SU-DHL-6 (cell line): ENCODE results near the gene KMT2D.

Experiments
- H2AFZ ChIP-seq: fragments of 200-600 bp; sonication (generic); 2 replicates; pipeline ENCODE4 v1.6.1; 2014; ENCODE audit warnings: low read depth, mild to moderate bottlenecking, moderate library complexity, mixed read lengths, antibody characterized with exemption, low read length; ENCODE audit not compliant: severe bottlenecking
- H3F3A ChIP-seq: fragments of 200-600 bp; shearing (Covaris generic); 2 replicates; pipeline ENCODE4 v1.6.0; 2016; ENCODE audit warnings: antibody characterized with exemption, mild to moderate bottlenecking; ENCODE audit not compliant: insufficient read depth
- H3K27ac ChIP-seq: fragments of 200-600 bp; sonication (generic); 2 replicates; pipeline ENCODE4 v1.5.1; 2016; ENCODE audit warnings: low read depth, mild to moderate bottlenecking, low read length, moderate library complexity, mixed read lengths
- H3K27me3 ChIP-seq: fragments of 200-600 bp; sonication (generic), shearing (Covaris generic); 2 replicates; pipeline ENCODE4 v1.6.0; 2014; ENCODE audit warnings: mild to moderate bottlenecking, low read length
- H3K36me3 ChIP-seq: fragments of 200-600 bp; sonication (generic); 2 replicates; pipeline ENCODE4 v1.6.1; 2014; ENCODE audit warnings: mild to moderate bottlenecking, low read length, mixed read lengths
- H3K4me2 ChIP-seq: fragments of 300-600, 200-600 bp; shearing (Covaris generic), sonication (generic); 2 replicates; pipeline ENCODE4 v1.6.0; 2014; ENCODE audit warnings: low read length, low read depth, mild to moderate bottlenecking; ENCODE audit not compliant: poor library complexity, severe bottlenecking
- H3K4me3 ChIP-seq: fragments of 200-600 bp; sonication (generic); 2 replicates; pipeline ENCODE4 v1.5.1; 2014; ENCODE audit warnings: antibody characterized with exemption, low read length, mild to moderate bottlenecking, mixed read lengths; ENCODE audit not compliant: insufficient read depth, poor library complexity, severe bottlenecking
- H3K79me2 ChIP-seq: fragments of 200-600 bp; sonication (generic); 2 replicates; pipeline ENCODE4 v1.6.1; 2014; ENCODE audit warnings: mild to moderate bottlenecking, low read length, moderate library complexity; ENCODE audit not compliant: insufficient read depth
- H3K9ac ChIP-seq: fragments of 200-600 bp; sonication (generic); 2 replicates; pipeline ENCODE4 v1.7.0; 2014; ENCODE audit warnings: mild to moderate bottlenecking, low read length
- H3K9me2 ChIP-seq: fragments of 200-600 bp; sonication (generic); replicated peaks from 2 replicates; pipeline ENCODE4 v1.6.1; 2014; ENCODE audit warnings: low read length; ENCODE audit not compliant: insufficient read depth
- H3K9me3 ChIP-seq: fragments of 200-600 bp; sonication (generic); 2 replicates; pipeline ENCODE4 v1.6.1; 2014; ENCODE audit warnings: low read length, mixed read lengths; ENCODE audit not compliant: insufficient read depth
- H4K20me1 ChIP-seq: fragments of 200-600 bp; sonication (generic); 2 replicates; pipeline ENCODE4 v1.6.1; 2014; ENCODE audit warnings: low read depth, mild to moderate bottlenecking, antibody characterized with exemption, low read length, moderate library complexity, mixed read lengths
- EZH2phosphoT487 ChIP-seq: fragments of 200-600 bp; sonication (generic), shearing (Covaris generic); conservative IDR thresholded peaks from 2 replicates; pipeline ENCODE4 v1.6.1; 2018; ENCODE audit warnings: mild to moderate bottlenecking, antibody characterized with exemption, low read length, moderate library complexity, mixed read lengths
- TF ChIP-seq, protein P1 (sequence below): fragments of 200-600 bp; sonication (generic); IDR thresholded peaks from one replicate; pipeline ENCODE4 v1.5.1; 2017; ENCODE audit warnings: antibody characterized with exemption, mild to moderate bottlenecking, low read length, moderate library complexity; ENCODE audit not compliant: insufficient read depth, poor library complexity, severe bottlenecking

KMT2D gene

DNA sequence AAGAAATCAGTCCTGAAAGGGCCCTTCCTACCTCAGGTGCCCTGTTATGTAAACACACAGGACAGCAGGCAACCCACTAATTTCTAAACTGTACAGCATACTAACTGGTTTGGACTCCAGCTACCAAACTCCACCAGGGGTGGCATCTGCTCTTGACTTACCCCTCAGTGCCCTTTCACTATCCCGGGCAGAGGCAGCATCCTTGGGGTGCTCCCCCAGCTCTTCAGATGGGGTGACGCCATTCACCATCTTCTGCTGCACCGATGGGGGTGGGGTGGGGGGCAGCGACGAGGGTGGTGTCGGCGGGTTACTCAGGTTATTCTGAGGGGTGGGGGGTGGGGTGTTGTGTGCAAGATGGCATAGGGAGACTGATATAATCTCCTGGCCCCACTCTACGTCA lies 30.5 kb downstream of the KMT2D start:
- no peaks in the 10 kb centered on the region; the same call in 1 of the 2 replicates for H3K36me3 ChIP-seq
- H3K27ac ChIP-seq: no peak overlapping the region
- H3K4me3 ChIP-seq: no peak overlapping the region
- TF ChIP-seq, protein P1, sequence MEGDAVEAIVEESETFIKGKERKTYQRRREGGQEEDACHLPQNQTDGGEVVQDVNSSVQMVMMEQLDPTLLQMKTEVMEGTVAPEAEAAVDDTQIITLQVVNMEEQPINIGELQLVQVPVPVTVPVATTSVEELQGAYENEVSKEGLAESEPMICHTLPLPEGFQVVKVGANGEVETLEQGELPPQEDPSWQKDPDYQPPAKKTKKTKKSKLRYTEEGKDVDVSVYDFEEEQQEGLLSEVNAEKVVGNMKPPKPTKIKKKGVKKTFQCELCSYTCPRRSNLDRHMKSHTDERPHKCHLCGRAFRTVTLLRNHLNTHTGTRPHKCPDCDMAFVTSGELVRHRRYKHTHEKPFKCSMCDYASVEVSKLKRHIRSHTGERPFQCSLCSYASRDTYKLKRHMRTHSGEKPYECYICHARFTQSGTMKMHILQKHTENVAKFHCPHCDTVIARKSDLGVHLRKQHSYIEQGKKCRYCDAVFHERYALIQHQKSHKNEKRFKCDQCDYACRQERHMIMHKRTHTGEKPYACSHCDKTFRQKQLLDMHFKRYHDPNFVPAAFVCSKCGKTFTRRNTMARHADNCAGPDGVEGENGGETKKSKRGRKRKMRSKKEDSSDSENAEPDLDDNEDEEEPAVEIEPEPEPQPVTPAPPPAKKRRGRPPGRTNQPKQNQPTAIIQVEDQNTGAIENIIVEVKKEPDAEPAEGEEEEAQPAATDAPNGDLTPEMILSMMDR: no peak
- no peak for TF ChIP-seq EZH2phosphoT487
- no peaks in the 10 kb centered on the region for H3F3A ChIP-seq
- no peaks in the 10 kb centered on the region for H3K27me3 ChIP-seq
- no peaks in the 10 kb centered on the region for H3K9me3 ChIP-seq
- H3K4me2 ChIP-seq: no peak overlapping the region
- no peak overlapping the region for H3K9ac ChIP-seq
- no peaks in the 10 kb centered on the region for H3K79me2 ChIP-seq
- H3K9me2 ChIP-seq: no peaks in the 10 kb centered on the region
- no peak overlapping the region for H2AFZ ChIP-seq
- H4K20me1 ChIP-seq: no peaks in the 10 kb centered on the region

DNA sequence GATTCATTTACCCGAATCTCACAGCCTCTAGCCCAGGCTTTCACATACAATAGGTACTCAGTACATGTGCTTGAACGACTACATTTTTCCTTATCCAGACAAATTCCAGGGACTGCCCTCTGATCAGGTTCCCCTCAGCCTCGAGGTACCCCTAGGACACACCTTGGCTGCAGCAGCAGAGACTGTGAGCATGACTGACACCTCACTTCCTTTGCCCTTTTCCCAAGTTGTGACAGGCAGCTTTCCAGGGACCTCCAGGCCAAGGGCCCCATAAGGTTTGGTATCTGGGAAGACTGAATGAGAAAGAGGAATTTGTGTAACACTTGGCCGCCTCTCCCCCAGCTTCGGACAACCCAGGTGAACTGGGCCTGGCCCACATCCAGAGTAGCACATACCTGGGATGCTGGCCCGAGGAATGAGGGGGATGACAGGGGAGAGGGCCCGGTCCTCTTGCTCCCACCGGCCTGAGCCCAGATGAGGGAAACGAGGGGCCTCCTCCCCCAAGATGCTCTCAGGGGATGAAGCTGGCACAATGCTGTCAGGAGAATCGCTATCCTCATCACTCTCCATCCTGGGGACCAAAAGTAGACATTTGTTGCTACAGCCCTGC lies 31.8 kb downstream of the KMT2D start:
- Histone ChIP-seq H3K4me2 (no peak overlapping the region), H3K36me3 (no peaks in the 10 kb centered on the region; the same call in 1 of the 2 replicates), H3K9me2 (no peaks in the 10 kb centered on the region), H3K27ac (no peak overlapping the region), H4K20me1 (no peaks in the 10 kb centered on the region), H2AFZ (no peak overlapping the region), H3F3A (peaks cover 4% of the 10 kb centered on the region; the same call in 1 of the 2 replicates), H3K4me3 (no peak overlapping the region), H3K79me2 (no peaks in the 10 kb centered on the region), H3K27me3 (no peaks in the 10 kb centered on the region), H3K9me3 (no peaks in the 10 kb centered on the region), H3K9ac (no peak overlapping the region)
- no peak for TF ChIP-seq EZH2phosphoT487
- TF ChIP-seq, protein P1: no peak

DNA sequence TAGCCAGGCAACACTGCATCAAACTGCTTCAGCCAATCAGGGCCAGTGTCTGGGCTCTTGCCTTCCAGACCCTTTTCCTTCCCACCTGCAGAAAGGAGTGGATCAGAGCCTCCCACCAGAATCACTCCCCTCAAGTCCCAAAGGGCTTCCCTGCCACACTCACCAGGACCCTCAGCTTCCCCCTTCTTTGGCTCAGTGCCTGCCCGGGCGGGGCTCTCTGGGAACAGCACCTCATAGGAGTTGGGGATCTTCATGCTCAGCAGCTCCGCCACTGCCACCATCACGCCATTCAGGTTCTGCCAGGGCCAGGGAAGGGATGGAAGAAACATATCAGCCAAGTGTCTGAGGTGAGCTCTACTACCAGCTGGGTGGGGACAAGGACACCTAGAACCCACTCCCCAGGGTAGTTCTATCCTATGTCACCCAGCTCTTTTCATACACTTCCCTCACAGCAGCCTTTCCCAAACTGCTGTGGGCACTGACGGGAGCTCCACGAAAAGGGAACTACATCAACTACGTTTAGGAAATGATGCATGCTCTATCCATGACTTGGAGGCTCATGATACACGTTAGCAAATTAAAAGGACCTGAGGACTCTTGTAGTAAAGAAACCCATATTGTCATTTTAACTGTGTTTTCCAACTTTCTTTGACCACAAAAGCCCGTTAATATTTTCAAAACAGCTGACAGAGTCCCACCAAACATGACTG lies 32.6 kb downstream of the KMT2D start:
- no peaks in the 10 kb centered on the region for H4K20me1 ChIP-seq
- no peaks in the 10 kb centered on the region; the same call in 1 of the 2 replicates for H3K36me3 ChIP-seq
- H3K27ac ChIP-seq: no peak overlapping the region
- H3K9ac ChIP-seq: no peak overlapping the region
- H3K9me3 ChIP-seq: no peaks in the 10 kb centered on the region
- TF ChIP-seq, protein P1: no peak
- TF ChIP-seq EZH2phosphoT487: no peak
- H3K79me2 ChIP-seq: no peaks in the 10 kb centered on the region
- H3F3A ChIP-seq: peaks cover 8% of the 10 kb centered on the region
- H2AFZ ChIP-seq: no peak overlapping the region
- no peaks in the 10 kb centered on the region for H3K27me3 ChIP-seq
- no peaks in the 10 kb centered on the region for H3K9me2 ChIP-seq
- H3K4me3 ChIP-seq: no peak overlapping the region
- H3K4me2 ChIP-seq: no peak overlapping the region
